Mesenchymal stem cell (in vitro differentiated cells and primary cell): ENCODE results near the gene QPCTL.
A peak's percentile ranks its signal among the peaks of the same experiment; 100 is the strongest.
"Not testable (repeated sequence)": the region's sequence is repeated elsewhere in the genome, so short reads cannot be mapped to it uniquely, and the experiment has no call there.

Experiments used
- DNase-seq: peaks from one replicate; pipeline ENCODE4 v3.0.0-alpha.2; 2013
- H2AFZ ChIP-seq: one replicate; pipeline ENCODE4 v1.6.1; 2013; ENCODE audit warnings: low read depth, mild to moderate bottlenecking, control low read depth, inconsistent platforms, low read length, moderate library complexity
- H2AK5ac ChIP-seq: 2 replicates; pipeline ENCODE4 v1.6.1; 2013; ENCODE audit warnings: low read length, moderate library complexity, mild to moderate bottlenecking, inconsistent platforms; ENCODE audit not compliant: severe bottlenecking
- H2BK120ac ChIP-seq: one replicate; pipeline ENCODE4 v1.6.1; 2013; ENCODE audit warnings: low read depth, mild to moderate bottlenecking, inconsistent platforms, low read length, moderate library complexity
- H2BK12ac ChIP-seq, 2 experiments: one replicate each; pipeline ENCODE4 v1.6.1; 2013; ENCODE audit warnings: inconsistent platforms in 2 of 2, low read length in 2 of 2, mild to moderate bottlenecking in 2 of 2, moderate library complexity in 2 of 2, control low read depth in 1 of 2
- H2BK15ac ChIP-seq: one replicate; pipeline ENCODE4 v1.6.1; 2013; ENCODE audit warnings: mild to moderate bottlenecking, low read depth, inconsistent platforms; ENCODE audit not compliant: poor library complexity, severe bottlenecking
- H2BK5ac ChIP-seq: 2 replicates; pipeline ENCODE4 v1.6.1; 2013; ENCODE audit warnings: low read depth, mild to moderate bottlenecking, low read length, control low read depth, inconsistent platforms; ENCODE audit not compliant: poor library complexity, severe bottlenecking
- H3K14ac ChIP-seq, 2 experiments: one replicate each; pipeline ENCODE4 v1.6.1; 2013; ENCODE audit warnings: inconsistent platforms in 2 of 2, low read length in 2 of 2, control low read depth in 1 of 2, mild to moderate bottlenecking in 1 of 2, moderate library complexity in 1 of 2
- H3K18ac ChIP-seq, 2 experiments: one replicate each; pipeline ENCODE4 v1.6.1; 2013; ENCODE audit warnings: inconsistent platforms in 2 of 2, low read length in 2 of 2, control low read depth in 1 of 2, low read depth in 1 of 2, mild to moderate bottlenecking in 1 of 2
- H3K23ac ChIP-seq, 2 experiments: one replicate each; pipeline ENCODE4 v1.6.1; 2013; ENCODE audit warnings: inconsistent platforms in 2 of 2, low read length in 2 of 2, mild to moderate bottlenecking in 2 of 2, moderate library complexity in 2 of 2, control low read depth in 1 of 2
- H3K27ac ChIP-seq: 2 replicates; pipeline ENCODE4 v1.5.1; 2013; ENCODE audit warnings: mild to moderate bottlenecking, moderate library complexity, low read length, control low read depth, inconsistent platforms; ENCODE audit not compliant: poor library complexity, severe bottlenecking
- H3K27me3 ChIP-seq, 2 experiments: 2 replicates each; pipeline versions ENCODE4 v1.6.1 to v1.7.0; 2013; ENCODE audit warnings: low read length in 2 of 2, mild to moderate bottlenecking in 2 of 2, moderate library complexity in 2 of 2, control low read depth in 1 of 2, inconsistent platforms in 1 of 2; ENCODE audit not compliant: control insufficient read depth in 1 of 2, insufficient read depth in 1 of 2
- H3K36me3 ChIP-seq, 2 experiments: 2 replicates each; pipeline versions ENCODE4 v1.6.1 to v1.7.0; 2013; ENCODE audit warnings: low read length in 2 of 2, control low read depth in 1 of 2, inconsistent platforms in 1 of 2, low read depth in 1 of 2, mild to moderate bottlenecking in 1 of 2; ENCODE audit not compliant: insufficient read depth in 2 of 2, control insufficient read depth in 1 of 2
- H3K4ac ChIP-seq, 2 experiments: one replicate each; pipeline ENCODE4 v1.6.1; 2013; ENCODE audit warnings: inconsistent platforms in 2 of 2, low read length in 2 of 2, mild to moderate bottlenecking in 2 of 2, moderate library complexity in 2 of 2, control low read depth in 1 of 2, low read depth in 1 of 2
- H3K4me1 ChIP-seq: 2 replicates; pipeline ENCODE4 v1.6.1; 2013; ENCODE audit warnings: low read depth, low read length, control low read depth; ENCODE audit not compliant: control insufficient read depth, insufficient read depth
- H3K4me2 ChIP-seq: 2 replicates; pipeline ENCODE4 v1.6.1; 2013; ENCODE audit warnings: low read length, mild to moderate bottlenecking, inconsistent platforms; ENCODE audit not compliant: poor library complexity, severe bottlenecking
- H3K4me3 ChIP-seq, 2 experiments: 2 replicates each; pipeline versions ENCODE4 v1.5.1 to v1.7.0; 2013; ENCODE audit warnings: low read length in 2 of 2, mild to moderate bottlenecking in 2 of 2, control low read depth in 1 of 2, low read depth in 1 of 2; ENCODE audit not compliant: insufficient read depth in 1 of 2
- H3K79me1 ChIP-seq: replicated peaks from 2 replicates; pipeline ENCODE4 v1.6.1; 2013; ENCODE audit warnings: mild to moderate bottlenecking, control low read depth, low read length, inconsistent platforms; ENCODE audit not compliant: poor library complexity, severe bottlenecking
- H3K9ac ChIP-seq: 2 replicates; pipeline ENCODE4 v1.7.0; 2013; ENCODE audit warnings: mild to moderate bottlenecking, low read length, moderate library complexity
- H3K9me3 ChIP-seq: 2 replicates; pipeline ENCODE4 v1.7.0; 2013; ENCODE audit warnings: mild to moderate bottlenecking, low read length; ENCODE audit not compliant: control insufficient read depth
- H4K8ac ChIP-seq: one replicate; pipeline ENCODE4 v1.6.1; 2013; ENCODE audit warnings: inconsistent platforms, mild to moderate bottlenecking, low read length, moderate library complexity
- H4K91ac ChIP-seq: one replicate; pipeline ENCODE4 v1.6.1; 2013; ENCODE audit warnings: mild to moderate bottlenecking, low read length, inconsistent platforms
- WGBS: methylation state at CpG from one replicate; pipeline ENCODE4 v1.1.7; 2013; ENCODE audit warnings: mixed read lengths; 5-methylcytosine and 5-hydroxymethylcytosine counted together

QPCTL gene

GRCh38 chr19:45720065-45720464, 27.6 kb downstream of the QPCTL start:
- not testable (repeated sequence) for H4K91ac ChIP-seq, H3K4me2 ChIP-seq

GRCh38 chr19:45728683-45729082, 36.2 kb downstream of the QPCTL start:
- not testable (repeated sequence) for H3K9me3 ChIP-seq, H3K18ac ChIP-seq, H2BK15ac ChIP-seq, H2AFZ ChIP-seq, H2BK5ac ChIP-seq, H2BK120ac ChIP-seq, H3K4me1 ChIP-seq, H3K23ac ChIP-seq, H4K91ac ChIP-seq, H3K27ac ChIP-seq, H3K9ac ChIP-seq, DNase-seq, H3K27me3 ChIP-seq, H4K8ac ChIP-seq, H2BK12ac ChIP-seq, H3K14ac ChIP-seq, H3K4me3 ChIP-seq, H3K36me3 ChIP-seq, H2AK5ac ChIP-seq, H3K4ac ChIP-seq, H3K79me1 ChIP-seq, H3K4me2 ChIP-seq
- 97% methylated on average over 18 of the region's 18 CpGs for WGBS

More at GRCh38 chr19:45720065-45720464, 27.6 kb downstream of the QPCTL start:
- H2BK15ac ChIP-seq, H3K27me3 ChIP-seq, H2BK5ac ChIP-seq, H3K27ac ChIP-seq, H3K9me3 ChIP-seq, H2BK120ac ChIP-seq, H3K23ac ChIP-seq, H2AFZ ChIP-seq, H3K4me3 ChIP-seq, H4K8ac ChIP-seq, H3K9ac ChIP-seq, DNase-seq, H3K4ac ChIP-seq, H3K14ac ChIP-seq, H2BK12ac ChIP-seq, H2AK5ac ChIP-seq, H3K18ac ChIP-seq: not testable (repeated sequence)
- Histone ChIP-seq H3K79me1 (peaks cover 13% of the 10 kb centered on the region), H3K36me3 (peaks cover 8 to 15% of the 10 kb centered on the region in 2 experiments), H3K4me1 (peaks cover 14% of the 10 kb centered on the region)
- 97% methylated on average over 10 of the region's 11 CpGs for WGBS

GRCh38 chr19:45729800-45730290, 37.4 kb downstream of the QPCTL start:
- Histone ChIP-seq H3K4me2 (peak overlapping the region; percentile 52), H3K18ac (no peak overlapping the region), H2BK12ac (no peak overlapping the region), H3K4ac (no peak overlapping the region), H4K8ac (no peak overlapping the region), H2BK120ac (no peak overlapping the region), H3K9me3 (no peaks in the 10 kb centered on the region), H3K9ac (peak overlapping the region; percentile 95), H2BK15ac (no peak overlapping the region), H3K14ac (no peak overlapping the region), H2AK5ac (no peak overlapping the region), H3K27me3 (no peaks in the 10 kb centered on the region), H3K27ac (no peak overlapping the region), H3K23ac (no peak overlapping the region), H3K79me1 (peaks cover 2% of the 10 kb centered on the region), H4K91ac (no peak overlapping the region), H3K36me3 (no peaks in the 10 kb centered on the region), H3K4me1 (peaks cover 2% of the 10 kb centered on the region), H2AFZ (no peak overlapping the region), H2BK5ac (no peak overlapping the region), H3K4me3 (peak overlapping the region; percentile 78 to 97)
- 17% methylated on average over 9 of the region's 10 CpGs for WGBS
- DNase-seq, result no peak

GRCh38 chr19:45730368-45731288, 38.2 kb downstream of the QPCTL start, which contains the start of gene FBXO46:
TSS of gene FBXO46 (minus strand) at chr19:45730896. CDS start at chr19:45713495, 17,401 bp downstream.
- Histone ChIP-seq H2AFZ (no peak within 1 kb of the TSS), H3K4ac (peak within 1 kb of the TSS; percentile 16 to 64), H3K36me3 (no peaks in the 10 kb centered on the region), H3K27ac (no peak within 1 kb of the TSS), H2BK15ac (peak within 1 kb of the TSS; percentile 77), H2BK5ac (no peak within 1 kb of the TSS), H3K18ac (peak within 1 kb of the TSS; percentile 30 to 61), H2AK5ac (no peak within 1 kb of the TSS), H3K14ac (peak within 1 kb of the TSS in 1 of 2 experiments; percentile 14), H3K4me2 (peak within 1 kb of the TSS; percentile 52), H4K91ac (no peak within 1 kb of the TSS), H3K4me3 (peak within 1 kb of the TSS; percentile 78 to 97), H3K23ac (no peak within 1 kb of the TSS), H2BK12ac (no peak within 1 kb of the TSS), H2BK120ac (no peak within 1 kb of the TSS), H3K9me3 (no peaks in the 10 kb centered on the region), H3K9ac (peak within 1 kb of the TSS; percentile 95), H3K27me3 (no peaks in the 10 kb centered on the region), H3K79me1 (peaks cover 2% of the 10 kb centered on the region), H4K8ac (peak within 1 kb of the TSS; percentile 71), H3K4me1 (peaks cover 2% of the 10 kb centered on the region)
- peak; percentile 98 for DNase-seq
- WGBS, result under 1% methylated on average over 38 of the region's 48 CpGs
